AG10803 (cell line): ENCODE data around the gene GALNT18.

Experiments used
- DNase-seq: peaks from one replicate; pipeline ENCODE4 v3.0.0; 2010; ENCODE audit warnings: low read depth
- H3K4me3 ChIP-seq: 2 replicates; pipeline ENCODE4 v1.5.1; 2011; ENCODE audit warnings: mild to moderate bottlenecking, low read length, control low read depth
- TF ChIP-seq, protein P1 (sequence below): conservative IDR thresholded peaks from 2 replicates; pipeline ENCODE4 v1.5.1; 2011; ENCODE audit warnings: mild to moderate bottlenecking, low read length, control low read depth, inconsistent platforms

The GALNT18 gene

DNA sequence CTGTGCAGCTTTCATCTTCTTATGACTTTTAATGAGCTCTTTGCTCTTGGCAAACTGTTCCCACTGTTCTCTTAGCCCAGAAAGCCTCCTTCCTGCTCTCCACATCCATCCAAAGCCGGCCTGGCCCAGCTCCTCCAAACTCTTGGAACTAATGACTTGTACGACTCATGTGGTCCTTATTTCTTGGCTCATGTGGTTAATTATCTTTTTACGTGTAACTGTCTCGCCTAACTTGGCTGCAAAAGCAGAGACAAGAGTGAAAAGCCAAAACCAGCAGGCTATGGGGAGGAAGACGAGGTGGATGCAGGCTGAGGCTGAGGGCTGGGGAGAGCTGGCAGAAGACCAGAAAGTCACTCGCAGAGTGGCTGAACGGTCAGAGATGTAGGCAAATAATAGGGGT is 274.2 kb downstream of the GALNT18 start:
- TF ChIP-seq, protein P1, sequence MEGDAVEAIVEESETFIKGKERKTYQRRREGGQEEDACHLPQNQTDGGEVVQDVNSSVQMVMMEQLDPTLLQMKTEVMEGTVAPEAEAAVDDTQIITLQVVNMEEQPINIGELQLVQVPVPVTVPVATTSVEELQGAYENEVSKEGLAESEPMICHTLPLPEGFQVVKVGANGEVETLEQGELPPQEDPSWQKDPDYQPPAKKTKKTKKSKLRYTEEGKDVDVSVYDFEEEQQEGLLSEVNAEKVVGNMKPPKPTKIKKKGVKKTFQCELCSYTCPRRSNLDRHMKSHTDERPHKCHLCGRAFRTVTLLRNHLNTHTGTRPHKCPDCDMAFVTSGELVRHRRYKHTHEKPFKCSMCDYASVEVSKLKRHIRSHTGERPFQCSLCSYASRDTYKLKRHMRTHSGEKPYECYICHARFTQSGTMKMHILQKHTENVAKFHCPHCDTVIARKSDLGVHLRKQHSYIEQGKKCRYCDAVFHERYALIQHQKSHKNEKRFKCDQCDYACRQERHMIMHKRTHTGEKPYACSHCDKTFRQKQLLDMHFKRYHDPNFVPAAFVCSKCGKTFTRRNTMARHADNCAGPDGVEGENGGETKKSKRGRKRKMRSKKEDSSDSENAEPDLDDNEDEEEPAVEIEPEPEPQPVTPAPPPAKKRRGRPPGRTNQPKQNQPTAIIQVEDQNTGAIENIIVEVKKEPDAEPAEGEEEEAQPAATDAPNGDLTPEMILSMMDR: no peak
- no peak overlapping the region for H3K4me3 ChIP-seq
- DNase-seq: no peak

DNA sequence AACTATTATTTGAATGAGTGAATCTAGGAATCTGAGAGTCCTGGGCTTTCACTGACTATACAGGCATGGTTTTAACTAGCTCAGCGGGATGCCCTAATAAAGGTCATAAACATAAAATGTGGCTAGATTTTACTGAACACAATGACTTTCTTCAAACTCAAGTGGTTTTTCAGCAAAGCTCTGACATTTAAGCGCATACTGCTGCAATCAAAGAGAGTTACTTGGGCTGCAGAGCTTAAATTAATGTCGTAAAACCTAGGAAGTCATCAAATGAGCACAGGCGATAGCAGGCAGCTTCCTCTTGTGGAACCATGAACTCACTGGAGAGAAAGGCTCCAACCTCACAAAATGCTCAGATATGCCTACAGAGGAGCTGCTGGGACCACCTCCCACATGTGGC is 275.5 kb downstream of the GALNT18 start:
- DNase-seq: no peak
- TF ChIP-seq, protein P1: no peak
- no peak overlapping the region for H3K4me3 ChIP-seq

DNA sequence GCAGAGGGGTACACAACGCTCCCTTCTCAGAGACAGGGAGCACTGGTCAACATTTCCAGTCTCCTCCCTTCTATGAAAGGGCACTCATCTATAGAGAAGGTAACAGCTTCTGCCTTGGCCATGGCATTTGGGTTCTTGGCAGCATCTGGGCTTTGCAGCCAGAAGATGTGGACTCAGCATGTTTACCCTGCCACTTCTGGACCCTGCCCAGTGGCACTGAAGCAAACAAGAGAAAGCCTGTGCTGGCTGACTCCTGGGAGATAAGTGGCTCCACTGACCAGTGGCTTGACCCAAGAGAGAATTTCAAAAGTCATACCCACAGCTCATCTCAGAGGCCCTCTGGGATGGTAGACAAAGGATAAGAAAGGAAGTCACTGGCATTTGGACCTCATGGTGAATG is 276.7 kb downstream of the GALNT18 start:
- no peak overlapping the region for H3K4me3 ChIP-seq
- TF ChIP-seq, protein P1: no peak
- no peak for DNase-seq

DNA sequence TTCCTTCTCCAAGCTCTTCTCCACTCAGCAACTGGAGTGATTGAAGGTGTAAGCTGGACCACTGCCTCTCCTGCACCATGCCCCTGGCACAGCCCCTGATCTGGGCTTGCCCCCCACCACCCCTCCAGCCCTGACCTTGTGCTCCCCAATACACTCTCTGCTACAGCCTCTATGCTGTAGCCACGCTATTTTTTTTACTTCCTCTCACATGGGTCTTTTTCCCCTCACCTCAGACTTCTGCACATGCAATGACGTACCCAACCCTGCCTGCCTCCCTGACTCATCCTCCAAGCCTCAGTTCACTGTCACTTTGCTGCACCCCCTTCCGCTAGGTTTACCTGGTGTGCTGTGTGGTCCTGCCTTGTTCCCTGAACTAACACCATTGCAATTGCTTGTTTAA is 277.8 kb downstream of the GALNT18 start:
- DNase-seq: no peak
- no peak overlapping the region for H3K4me3 ChIP-seq
- TF ChIP-seq, protein P1: no peak

DNA sequence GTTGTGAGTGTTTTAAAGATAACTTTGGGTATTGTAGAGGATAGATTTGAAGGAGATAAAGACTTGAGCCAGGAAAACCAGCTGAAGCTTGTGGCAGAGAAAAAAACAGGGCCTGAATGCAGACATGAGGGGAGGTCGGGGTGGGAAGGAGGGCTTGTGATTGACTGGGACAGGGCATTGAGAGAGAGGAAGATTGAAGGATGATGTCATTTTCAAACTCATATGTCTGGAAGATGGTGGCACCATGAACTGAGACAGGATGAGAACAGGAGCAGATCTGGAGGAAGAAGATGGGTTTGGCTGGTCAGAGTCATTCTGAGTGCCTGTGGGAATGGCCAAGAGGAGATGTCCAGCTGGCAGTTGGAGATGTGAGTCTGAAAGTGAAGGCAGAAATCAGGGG is 283.5 kb downstream of the GALNT18 start:
- DNase-seq: no peak
- H3K4me3 ChIP-seq: no peak overlapping the region
- TF ChIP-seq, protein P1: no peak

DNA sequence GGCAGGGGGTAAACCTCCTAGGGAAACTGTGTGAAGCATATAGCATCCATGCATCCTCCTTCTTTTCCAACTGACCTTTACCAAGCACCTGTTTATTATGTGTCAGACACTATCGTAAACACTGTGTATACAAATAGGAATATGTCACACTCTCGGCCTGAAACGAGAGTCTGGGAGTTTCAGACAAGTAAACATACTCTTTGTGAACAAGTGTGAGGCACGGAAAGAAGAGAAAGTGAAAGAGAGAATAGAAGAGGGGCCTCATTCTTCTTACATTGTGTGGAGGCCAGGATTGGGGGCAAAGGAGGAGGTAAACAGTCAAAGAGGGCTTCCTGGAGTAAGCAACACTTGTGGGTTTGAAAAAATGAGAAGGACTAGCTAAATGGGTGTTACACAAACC is 285.1 kb downstream of the GALNT18 start:
- no peak overlapping the region for H3K4me3 ChIP-seq
- DNase-seq: no peak

DNA sequence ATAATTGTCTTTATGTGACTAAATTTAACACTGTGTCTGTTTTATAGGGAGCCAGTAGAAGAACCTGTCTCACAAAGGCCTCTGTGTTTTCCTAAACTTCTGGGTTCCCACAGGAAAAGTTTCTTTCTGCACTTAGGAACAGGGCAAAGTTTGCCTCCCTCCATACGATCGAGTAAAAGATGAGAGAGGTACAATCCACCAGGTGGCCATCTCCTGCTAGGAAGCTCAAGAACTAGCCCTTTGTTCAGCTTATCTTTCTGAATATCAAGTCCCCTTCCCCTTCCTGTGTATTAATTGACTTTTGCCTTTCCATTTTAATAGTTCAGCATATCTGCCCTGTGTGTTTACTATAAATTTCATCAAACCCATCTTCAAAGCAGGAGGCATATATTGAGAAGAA is 286.8 kb downstream of the GALNT18 start:
- DNase-seq: no peak
- no peak overlapping the region for H3K4me3 ChIP-seq
- TF ChIP-seq, protein P1: no peak

More for the DNA sequence above, 285.1 kb downstream of the GALNT18 start:
- TF ChIP-seq, protein P1: no peak
